Activated CD4-positive, alpha-beta T cell treated with anti-CD3 and anti-CD28 coated beads for 36 hours (primary cell): Measurements from ENCODE around the gene BBS10. TPM values are rescaled to one million over a fixed set of nuclear protein-coding genes. Genes with fewer than 3 reads are reported as not detected.
"Not testable (repeated sequence)": the region's sequence is repeated elsewhere in the genome, so short reads cannot be mapped to it uniquely, and the experiment has no call there.

Experiments used
- ATAC-seq: fragments of 200-7000 bp; cut with Tn5 transposase; one replicate; pipeline ENCODE4 v1.10.0; 2021; ENCODE audit warnings: mild to moderate bottlenecking, moderate library complexity
- CTCF ChIA-PET: fragments of 350-600 bp; sonication (Branson Sonifier 250); formaldehyde crosslinking; loops from one replicate; lab custom pipeline; 2021; ENCODE audit warnings: antibody characterized with exemption; lab: Charles Lee
- POLR2A ChIA-PET: fragments of 350-600 bp; sonication (Branson Sonifier 250); formaldehyde crosslinking; loops from one replicate; lab custom pipeline; 2021; ENCODE audit warnings: antibody characterized with exemption, inconsistent platforms; lab: Charles Lee
- DNase-seq: peaks from one replicate; pipeline ENCODE4 v3.0.0-alpha.2; 2020
- H3K27ac Mint-ChIP-seq: one replicate; pipeline ENCODE4 v1.8.0; 2021; ENCODE audit warnings: mixed read lengths
- H3K27me3 Mint-ChIP-seq: one replicate; pipeline ENCODE4 v1.8.0; 2021; ENCODE audit warnings: mixed read lengths
- H3K36me3 Mint-ChIP-seq: one replicate; pipeline ENCODE4 v1.8.0; 2021; ENCODE audit warnings: low read depth, mixed read lengths
- H3K4me1 Mint-ChIP-seq: one replicate; pipeline ENCODE4 v1.8.0; 2021; ENCODE audit warnings: mixed read lengths
- H3K4me3 Mint-ChIP-seq: one replicate; pipeline ENCODE4 v1.8.0; 2021; ENCODE audit warnings: mild to moderate bottlenecking, moderate library complexity, mixed read lengths
- H3K9me3 Mint-ChIP-seq: one replicate; pipeline ENCODE4 v1.8.0; 2021; ENCODE audit warnings: low read depth, mixed read lengths
- intact Hi-C, 2 experiments: fragments of 100-400 bp; cut with DNase I in 1 of 2; cut with micrococcal nuclease in 1 of 2; formaldehyde crosslinking; loops; one replicate each; pipeline versions ENCODE4 v1.14.2 to v1.15.1; 2022 to 2024; cut with DNase I, micrococcal nuclease
- total RNA-seq, 2 experiments: library from RNA; stranded (reverse); gene quantifications; one replicate each; pipeline ENCODE4 v1.2.3, GENCODE V29; 2021

The BBS10 gene
- total RNA-seq, 2 experiments from 2014 or later, result 3.5 to 4.0 TPM

DNA sequence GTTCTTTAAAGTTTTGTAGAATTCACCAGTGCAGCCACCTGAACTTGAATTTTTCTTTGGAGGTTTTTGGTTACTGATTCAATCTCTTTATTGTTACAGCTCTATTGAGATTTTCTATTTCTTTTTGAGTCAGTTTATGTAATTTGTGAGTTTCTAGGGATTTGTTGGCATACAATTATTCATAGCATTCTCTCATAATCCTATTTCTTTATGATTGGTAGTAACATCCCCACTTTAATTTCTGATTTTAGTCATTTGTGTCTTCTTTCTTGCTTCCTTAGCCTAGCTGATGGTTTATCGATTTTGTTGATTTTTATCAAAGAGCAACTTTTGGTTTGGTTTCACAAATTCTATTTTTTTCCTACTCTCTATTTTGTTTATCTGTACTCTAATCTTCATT lies 17.9 kb upstream of the BBS10 start:
- intact Hi-C loops, result no loop called here
- Mint-ChIP-seq H3K9me3 (peaks cover 14% of the 10 kb centered on the region), H3K27me3 (no peaks in the 10 kb centered on the region), H3K4me3 (no peak overlapping the region), H3K4me1 (peaks cover 6% of the 10 kb centered on the region), H3K27ac (no peak overlapping the region), H3K36me3 (peaks cover 72% of the 10 kb centered on the region)
- ChIA-PET POLR2A (no interaction called here), CTCF (interaction anchor here (1.2 to 1.7 kb wide), 2 partner anchors 9 to 18 kb away, joined by 3 read pairs; partner anchors contain the start of gene BBS10)
- DNase-seq (no peak), ATAC-seq (no peak)

DNA sequence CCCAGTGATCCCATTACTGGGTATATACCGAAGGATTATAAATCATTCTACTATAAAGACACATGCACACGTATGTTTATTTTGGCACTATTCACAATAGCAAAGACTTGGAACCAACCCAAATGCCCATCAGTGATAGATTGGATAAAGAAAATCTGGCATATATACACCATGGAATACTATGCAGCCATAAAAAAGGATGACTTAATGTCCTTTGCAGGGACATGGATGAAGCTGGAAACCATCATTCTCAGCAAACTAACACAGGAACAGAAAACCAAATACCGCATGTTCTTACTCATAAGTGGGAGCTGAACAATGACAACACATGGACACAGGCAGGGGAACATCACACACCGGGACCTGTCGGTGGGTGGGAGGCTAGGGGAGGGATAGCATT lies 15.9 kb upstream of the BBS10 start:
- H3K27me3 Mint-ChIP-seq, POLR2A ChIA-PET, intact Hi-C loops, H3K4me1 Mint-ChIP-seq, H3K27ac Mint-ChIP-seq, H3K4me3 Mint-ChIP-seq, DNase-seq, CTCF ChIA-PET, ATAC-seq: not testable (repeated sequence)
- H3K9me3 Mint-ChIP-seq, result peaks cover 14% of the 10 kb centered on the region
- H3K36me3 Mint-ChIP-seq, result peaks cover 60% of the 10 kb centered on the region

DNA sequence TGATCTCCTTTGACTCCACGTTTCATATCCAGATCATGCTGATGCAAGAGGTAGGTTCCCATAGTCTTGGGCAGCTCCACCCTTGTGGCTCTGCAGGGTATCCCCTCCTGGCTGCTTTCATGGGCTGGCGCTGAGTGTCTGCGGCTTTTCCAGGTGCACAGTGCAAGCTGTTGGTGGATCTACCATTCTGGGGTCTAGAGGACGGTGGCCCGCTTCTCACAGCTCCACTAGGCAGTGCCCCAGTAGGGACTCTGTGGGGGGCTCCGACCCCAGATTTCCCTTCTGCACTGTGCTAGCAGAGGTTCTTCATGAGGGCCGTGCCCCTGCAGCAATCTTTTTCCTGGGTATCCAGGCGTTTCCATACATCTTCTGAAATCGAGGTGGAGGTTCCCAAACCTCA lies 12.1 kb upstream of the BBS10 start:
- Mint-ChIP-seq H3K4me3 (no peak overlapping the region), H3K27me3 (no peaks in the 10 kb centered on the region), H3K9me3 (peaks cover 5% of the 10 kb centered on the region), H3K27ac (no peak overlapping the region), H3K4me1 (no peaks in the 10 kb centered on the region), H3K36me3 (peaks cover 35% of the 10 kb centered on the region)
- CTCF ChIA-PET, result interaction anchor here (0.7 kb wide), 1 partner anchor 9 kb away, joined by 4 read pairs; no protein-coding TSS in a partner anchor
- ATAC-seq (no peak), DNase-seq (no peak)
- intact Hi-C loops, result no loop called here
- POLR2A ChIA-PET, result no interaction called here

DNA sequence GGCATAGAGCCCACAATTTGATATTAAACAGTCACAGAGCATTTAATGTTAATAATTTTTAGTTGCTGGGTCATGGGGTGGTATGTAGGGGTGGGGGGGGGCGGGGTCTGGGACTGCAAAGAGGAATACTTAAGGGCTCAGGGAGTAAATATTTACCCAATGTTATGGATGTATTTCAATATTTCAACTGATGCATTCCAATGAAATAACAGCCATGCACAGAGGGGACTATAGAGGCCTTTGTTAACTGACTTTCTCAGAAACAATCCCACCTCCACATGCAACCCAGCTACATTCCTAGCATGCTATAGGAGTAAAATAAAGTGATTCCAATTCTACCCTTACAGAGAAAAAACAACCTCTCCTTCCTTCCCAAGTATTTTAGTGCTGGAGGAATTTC lies 7.9 kb upstream of the BBS10 start:
- ATAC-seq (no peak), DNase-seq (no peak)
- Mint-ChIP-seq H3K36me3 (peaks cover 12% of the 10 kb centered on the region), H3K27ac (no peak overlapping the region), H3K4me1 (no peaks in the 10 kb centered on the region), H3K4me3 (no peak overlapping the region), H3K9me3 (no peaks in the 10 kb centered on the region), H3K27me3 (no peaks in the 10 kb centered on the region)
- POLR2A ChIA-PET, result no interaction called here
- intact Hi-C loops, result no loop called here
- CTCF ChIA-PET, result interaction anchor here (1.7 kb wide), 1 partner anchor 8 kb away, joined by 7 read pairs; the partner anchor contains the start of gene BBS10

DNA sequence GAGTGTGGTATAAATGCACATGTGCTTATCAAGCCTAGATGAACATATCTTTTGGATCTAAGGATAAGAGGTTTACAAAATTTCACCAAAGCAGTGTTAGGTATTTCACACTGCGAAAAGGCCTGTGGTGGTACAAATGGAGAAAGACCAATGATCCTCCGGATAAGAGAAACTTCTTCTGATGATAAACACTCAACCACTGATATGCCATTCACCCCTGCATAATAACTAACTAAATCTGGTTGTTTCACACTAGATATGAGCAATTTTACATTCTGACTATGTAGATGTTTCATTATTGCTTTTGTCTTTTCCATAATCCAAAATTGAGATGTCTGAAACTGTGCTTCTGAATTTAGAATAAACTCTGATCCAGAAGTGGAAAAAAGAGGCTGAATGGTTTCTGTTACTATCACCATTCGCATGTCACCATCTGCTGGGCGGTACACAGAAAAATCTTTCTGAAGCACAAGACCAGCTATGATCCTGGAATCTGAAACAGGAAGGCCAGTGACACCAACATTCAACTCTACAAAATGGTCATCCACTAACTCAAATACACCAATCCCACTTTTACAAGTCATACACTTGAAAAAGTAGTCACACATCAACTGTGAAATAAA lies 1.3 kb downstream of the BBS10 start:
- ATAC-seq (peak; percentile 42), DNase-seq (peak; percentile 49)
- Mint-ChIP-seq H3K27me3 (no peaks in the 10 kb centered on the region), H3K4me3 (peak overlapping the region; percentile 88), H3K9me3 (no peaks in the 10 kb centered on the region), H3K27ac (peak overlapping the region; percentile 94), H3K36me3 (peaks cover 3% of the 10 kb centered on the region), H3K4me1 (peaks cover 24% of the 10 kb centered on the region)
- ChIA-PET POLR2A (no interaction called here), CTCF (interaction anchor here (0.8 to 2.5 kb wide), 7 partner anchors 10 to 869 kb away, joined by 3 to 18 read pairs (median 5); no protein-coding TSS in a partner anchor)
- intact Hi-C loops, result loop anchor here (1.0 to 10.0 kb wide), 13 partner anchors 72 to 1012 kb away; partner anchors contain the start of genes CAPS2 (in 2 of the 2), GLIPR1 (in 2 of the 2), GLIPR1L1 (in 2 of the 2) and OSBPL8 (in 1 of the 2)

DNA sequence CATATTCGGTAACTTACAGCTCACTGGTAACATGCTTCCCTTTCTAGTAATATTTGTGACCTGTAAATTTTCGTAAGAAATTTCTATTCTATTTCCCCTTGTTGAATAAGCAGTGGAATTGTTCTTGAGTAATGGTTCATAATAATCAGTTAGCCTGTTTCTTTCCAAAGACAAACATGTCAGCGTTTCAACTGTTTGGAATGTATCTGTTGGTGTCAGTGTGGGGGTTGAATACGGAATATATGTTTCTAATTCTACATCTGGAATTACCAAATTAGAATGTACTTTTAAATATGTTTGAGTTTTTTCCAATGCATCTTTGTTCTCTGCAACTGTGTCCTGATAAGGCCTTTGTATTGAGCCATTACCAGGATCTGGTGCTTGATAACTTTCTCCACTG lies 2.0 kb downstream of the BBS10 start:
- ATAC-seq (no peak), DNase-seq (no peak)
- Mint-ChIP-seq H3K27me3 (peaks cover 2% of the 10 kb centered on the region), H3K36me3 (peaks cover 3% of the 10 kb centered on the region), H3K4me3 (no peak overlapping the region), H3K9me3 (no peaks in the 10 kb centered on the region), H3K27ac (no peak overlapping the region), H3K4me1 (peaks cover 31% of the 10 kb centered on the region)
- ChIA-PET POLR2A (no interaction called here), CTCF (interaction anchor here (1.0 to 1.5 kb wide), 2 partner anchors 110 to 240 kb away, joined by 4 read pairs; no protein-coding TSS in a partner anchor)
- intact Hi-C loops, result loop anchor here (2.0 to 10.0 kb wide), 9 partner anchors 71 to 1011 kb away; partner anchors contain the start of genes CAPS2 (in 2 of the 2), GLIPR1 (in 2 of the 2), GLIPR1L1 (in 2 of the 2) and OSBPL8 (in 1 of the 2)

DNA sequence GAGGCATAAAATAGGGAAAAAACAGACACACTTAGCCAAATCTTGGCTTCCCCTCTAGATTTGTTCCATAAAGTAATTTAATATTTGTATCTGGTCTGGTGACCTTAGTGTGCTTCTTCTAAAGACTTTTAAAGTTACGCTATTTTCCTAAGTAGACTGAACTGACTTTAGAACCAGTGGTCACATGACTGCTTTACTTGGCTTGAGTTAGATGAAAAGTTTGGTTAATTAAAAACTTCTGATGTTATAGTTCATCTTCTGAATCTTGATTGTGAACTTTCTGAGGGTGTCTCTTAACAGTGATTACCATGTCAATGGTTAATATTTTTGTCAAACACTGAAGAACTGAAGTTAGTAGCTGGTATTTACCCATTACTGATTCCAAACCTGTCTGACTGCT lies 2.6 kb downstream of the BBS10 start:
- no peak overlapping the region for H3K4me3 Mint-ChIP-seq
- POLR2A ChIA-PET, result interaction anchor here (0.5 kb wide), 1 partner anchor 218 kb away, joined by 4 read pairs; no protein-coding TSS in a partner anchor
- ATAC-seq (no peak), DNase-seq (no peak)
- CTCF ChIA-PET, result interaction anchor here (0.6 to 1.5 kb wide), 3 partner anchors 111 to 311 kb away, joined by 3 to 4 read pairs (median 4); no protein-coding TSS in a partner anchor
- no peaks in the 10 kb centered on the region for H3K9me3 Mint-ChIP-seq
- no peak overlapping the region for H3K27ac Mint-ChIP-seq
- H3K4me1 Mint-ChIP-seq, result peaks cover 32% of the 10 kb centered on the region
- intact Hi-C loops, result loop anchor here (5.0 to 10.0 kb wide), 7 partner anchors 212 to 1011 kb away; partner anchors contain the start of genes CAPS2 (in 2 of the 2), GLIPR1 (in 2 of the 2), GLIPR1L1 (in 2 of the 2) and OSBPL8 (in 1 of the 2)
- H3K36me3 Mint-ChIP-seq, result peaks cover 2% of the 10 kb centered on the region
- peaks cover 2% of the 10 kb centered on the region for H3K27me3 Mint-ChIP-seq

DNA sequence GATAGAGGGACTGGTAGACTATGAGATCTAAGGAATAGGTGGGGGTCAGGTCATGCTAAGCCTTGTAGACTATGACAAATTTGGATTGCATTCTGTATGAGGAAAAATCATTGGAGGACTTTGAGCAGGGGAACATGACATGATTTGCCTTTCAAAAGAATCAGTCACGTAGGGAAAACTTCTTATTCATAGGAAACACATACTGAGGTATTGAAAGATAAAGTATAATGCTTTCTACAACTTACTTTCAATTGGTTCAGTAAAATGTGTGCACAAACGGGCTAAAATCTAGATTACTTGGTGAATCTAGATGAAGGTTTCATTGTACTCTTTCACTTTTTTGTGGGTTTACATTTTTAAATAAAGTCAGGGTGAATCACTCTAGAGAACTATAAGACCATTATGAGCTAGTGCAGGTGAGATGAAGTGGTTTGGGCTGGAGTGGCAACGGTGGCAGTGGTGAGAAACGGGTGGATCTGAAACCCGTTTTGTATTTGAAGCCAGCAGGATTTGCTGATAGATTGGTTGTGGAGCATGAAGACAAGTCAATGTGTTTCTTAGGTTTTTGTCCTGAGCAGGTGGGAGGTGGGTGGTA lies 6.7 kb downstream of the BBS10 start:
- Mint-ChIP-seq H3K36me3 (no peaks in the 10 kb centered on the region), H3K27ac (no peak overlapping the region), H3K4me3 (no peak overlapping the region), H3K9me3 (no peaks in the 10 kb centered on the region), H3K27me3 (peaks cover 9% of the 10 kb centered on the region), H3K4me1 (peaks cover 15% of the 10 kb centered on the region)
- DNase-seq (no peak), ATAC-seq (peak; percentile 36)
- ChIA-PET POLR2A (no interaction called here), CTCF (no interaction called here)
- intact Hi-C loops, result loop anchor here (10.0 kb wide), 2 partner anchors 243 to 1007 kb away; partner anchors contain the start of genes CAPS2 (in 2 of the 2) and GLIPR1L1 (in 2 of the 2)

DNA sequence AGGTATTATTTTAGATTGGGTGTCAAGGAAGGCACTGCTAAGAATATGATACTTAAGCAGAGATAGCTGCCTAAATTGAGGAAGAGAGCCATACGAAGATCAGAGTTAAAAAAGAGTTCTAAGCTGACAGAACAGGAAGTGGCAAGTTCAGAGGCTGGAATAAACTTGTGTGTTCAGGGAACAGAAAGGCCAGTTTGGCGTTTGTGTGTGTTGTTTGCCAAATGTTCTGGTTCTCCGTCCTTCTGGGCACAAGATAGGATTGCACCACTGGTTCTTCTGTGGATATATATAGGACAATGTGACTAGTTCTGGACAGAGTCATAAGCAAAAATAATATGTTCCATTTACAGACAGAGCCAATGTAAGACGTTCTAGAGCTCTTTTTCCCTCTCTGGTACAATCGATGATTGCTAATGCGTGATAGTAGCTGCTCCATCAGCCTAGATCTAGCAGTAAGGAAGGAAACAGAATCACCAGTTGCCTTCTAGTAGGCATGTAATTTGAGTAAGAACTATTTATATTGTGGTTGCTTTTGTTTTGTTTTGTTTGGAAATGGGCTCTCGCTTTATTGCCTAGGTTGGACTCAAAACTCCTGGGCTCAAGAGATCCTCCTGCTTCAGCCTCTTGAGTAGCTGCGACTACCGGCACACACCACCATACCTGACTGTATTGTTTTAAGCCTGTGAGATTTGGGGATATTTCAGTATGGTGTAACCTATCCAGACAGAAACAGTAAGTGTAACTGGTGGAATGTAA lies 7.4 kb downstream of the BBS10 start:
- no peaks in the 10 kb centered on the region for H3K9me3 Mint-ChIP-seq
- H3K27ac Mint-ChIP-seq, result no peak overlapping the region
- CTCF ChIA-PET, result no interaction called here
- no peaks in the 10 kb centered on the region for H3K36me3 Mint-ChIP-seq
- DNase-seq, result no peak
- intact Hi-C loops, result loop anchor here (10.0 kb wide), 2 partner anchors 244 to 1006 kb away; partner anchors contain the start of genes CAPS2 (in 2 of the 2) and GLIPR1L1 (in 2 of the 2)
- peaks cover 9% of the 10 kb centered on the region for H3K27me3 Mint-ChIP-seq
- H3K4me1 Mint-ChIP-seq, result peaks cover 11% of the 10 kb centered on the region
- H3K4me3 Mint-ChIP-seq, result no peak overlapping the region
- no peak for ATAC-seq
- POLR2A ChIA-PET, result no interaction called here

DNA sequence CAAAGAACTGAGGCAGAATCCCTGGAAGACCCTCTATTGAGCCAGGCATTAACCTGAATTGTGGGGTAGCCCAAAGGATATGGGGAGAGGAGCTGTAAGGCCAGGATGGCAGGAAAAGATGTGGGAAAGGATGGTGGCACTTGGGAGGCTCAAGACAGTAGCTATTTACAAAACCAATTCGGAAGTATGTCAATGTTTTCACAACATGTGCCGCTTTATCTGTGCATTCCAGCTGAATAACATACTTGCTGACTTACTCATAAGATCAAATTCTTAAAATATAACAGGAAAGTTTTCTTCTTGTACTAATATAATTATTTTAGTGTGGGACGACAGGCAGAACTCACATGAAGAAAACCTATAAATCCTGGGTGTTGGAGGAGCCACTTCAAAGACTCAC lies 10.6 kb downstream of the BBS10 start:
- H3K36me3 Mint-ChIP-seq, result no peaks in the 10 kb centered on the region
- CTCF ChIA-PET, result no interaction called here
- DNase-seq (no peak), ATAC-seq (no peak)
- POLR2A ChIA-PET, result no interaction called here
- peaks cover 18% of the 10 kb centered on the region for H3K27me3 Mint-ChIP-seq
- no peak overlapping the region for H3K4me3 Mint-ChIP-seq
- H3K4me1 Mint-ChIP-seq, result peaks cover 11% of the 10 kb centered on the region
- no peak overlapping the region for H3K27ac Mint-ChIP-seq
- intact Hi-C loops, result no loop called here
- H3K9me3 Mint-ChIP-seq, result no peaks in the 10 kb centered on the region

DNA sequence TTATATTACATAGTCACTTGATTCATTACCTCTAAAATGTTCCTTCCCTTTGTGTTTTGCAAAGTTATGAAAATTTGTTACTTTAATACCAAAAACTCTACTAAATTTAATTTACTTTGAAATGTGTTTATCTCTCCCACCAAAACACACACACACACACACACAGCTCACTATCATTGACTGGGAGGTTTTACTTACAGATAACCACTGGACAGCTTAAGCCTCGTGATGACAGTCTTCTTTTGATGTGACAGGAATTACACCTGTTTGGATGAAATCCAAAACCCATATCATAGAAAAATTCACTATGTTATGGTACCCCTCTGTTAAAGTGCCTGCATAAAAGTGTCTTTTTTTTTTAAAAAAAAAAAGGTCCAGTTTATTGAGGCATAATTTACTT lies 15.6 kb downstream of the BBS10 start:
- ATAC-seq (no peak), DNase-seq (no peak)
- ChIA-PET CTCF (interaction anchor here (0.5 to 0.6 kb wide), 2 partner anchors 39 to 367 kb away, joined by 3 read pairs; no protein-coding TSS in a partner anchor), POLR2A (no interaction called here)
- H3K9me3 Mint-ChIP-seq, result no peaks in the 10 kb centered on the region
- H3K27ac Mint-ChIP-seq, result no peak overlapping the region
- H3K4me1 Mint-ChIP-seq, result no peaks in the 10 kb centered on the region
- H3K27me3 Mint-ChIP-seq, result peaks cover 20% of the 10 kb centered on the region
- intact Hi-C loops, result no loop called here
- H3K36me3 Mint-ChIP-seq, result no peaks in the 10 kb centered on the region
- H3K4me3 Mint-ChIP-seq, result no peak overlapping the region
